ENCODE data around the gene SPOCK2. TPM values are rescaled to one million over a fixed set of nuclear protein-coding genes. Genes with fewer than 3 reads are reported as not detected.

SPOCK2 gene
- total and polyA plus RNA-seq, 10 of the 15 experiments (the other 5 are each of a cell fraction or from before 2014, with no cell fraction given), result 0.02 to 1.5 (median 0.58) TPM

DNA sequence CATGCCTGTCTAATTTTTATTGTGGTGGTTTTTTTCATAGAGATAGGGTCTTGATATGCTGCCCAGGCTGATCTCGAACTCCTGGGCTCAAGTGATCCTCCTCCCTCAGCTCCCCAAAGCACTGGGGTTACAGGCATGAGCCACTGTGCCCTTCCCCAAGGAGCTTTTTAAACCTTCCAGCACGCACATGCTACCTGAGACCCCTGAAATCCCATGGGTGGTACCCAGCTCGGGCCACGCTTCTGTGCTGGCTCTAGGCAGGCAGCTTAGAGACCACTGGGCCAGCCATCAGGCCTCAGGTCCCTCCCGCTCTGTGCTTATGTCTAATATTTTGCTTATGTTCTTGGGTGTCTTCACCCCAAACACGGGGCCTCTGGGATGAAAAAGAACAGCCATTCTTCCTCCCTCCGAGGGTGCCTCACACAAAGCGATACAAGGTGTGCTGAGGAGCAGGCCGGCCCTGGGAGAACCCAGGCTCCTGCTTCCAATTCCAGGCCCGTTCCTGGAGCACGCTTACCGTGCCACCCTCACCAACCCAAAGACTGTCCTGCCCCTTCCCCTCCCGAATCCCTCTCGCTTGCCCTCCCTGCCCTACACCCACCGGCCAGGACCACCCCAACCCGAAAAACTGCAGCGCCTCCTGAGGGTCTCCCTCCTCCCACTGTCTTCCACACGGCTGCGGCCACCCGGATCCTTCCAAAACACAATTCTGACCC lies 10.9 kb downstream of the SPOCK2 start:
- in situ Hi-C loops (cut with MboI) (no loop called here), intact Hi-C loops (cut with micrococcal nuclease; ENCODE audit: unreplicated experiment) (no loop called here)
- H2AFZ ChIP-seq (ENCODE audit: control insufficient read depth, low read depth, low read length), result no peak overlapping the region
- no peak for TF ChIP-seq MYB (IDR thresholded peaks at IDR 0.05; ENCODE audit: borderline replicate concordance, low read depth, low read length)
- TF ChIP-seq SIN3A (IDR thresholded peaks at IDR 0.05; ENCODE audit: low read depth, low read length), result no peak
- TF ChIP-seq GABPA (IDR thresholded peaks at IDR 0.05; ENCODE audit: low read depth), result no peak
- TF ChIP-seq ESRRA (IDR thresholded peaks at IDR 0.05; ENCODE audit: low read length), result no peak
- TF ChIP-seq IKZF2 (IDR thresholded peaks at IDR 0.05), result no peak
- TF ChIP-seq, protein P1, sequence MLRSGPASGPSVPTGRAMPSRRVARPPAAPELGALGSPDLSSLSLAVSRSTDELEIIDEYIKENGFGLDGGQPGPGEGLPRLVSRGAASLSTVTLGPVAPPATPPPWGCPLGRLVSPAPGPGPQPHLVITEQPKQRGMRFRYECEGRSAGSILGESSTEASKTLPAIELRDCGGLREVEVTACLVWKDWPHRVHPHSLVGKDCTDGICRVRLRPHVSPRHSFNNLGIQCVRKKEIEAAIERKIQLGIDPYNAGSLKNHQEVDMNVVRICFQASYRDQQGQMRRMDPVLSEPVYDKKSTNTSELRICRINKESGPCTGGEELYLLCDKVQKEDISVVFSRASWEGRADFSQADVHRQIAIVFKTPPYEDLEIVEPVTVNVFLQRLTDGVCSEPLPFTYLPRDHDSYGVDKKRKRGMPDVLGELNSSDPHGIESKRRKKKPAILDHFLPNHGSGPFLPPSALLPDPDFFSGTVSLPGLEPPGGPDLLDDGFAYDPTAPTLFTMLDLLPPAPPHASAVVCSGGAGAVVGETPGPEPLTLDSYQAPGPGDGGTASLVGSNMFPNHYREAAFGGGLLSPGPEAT (IDR thresholded peaks at IDR 0.05; ENCODE audit: low read depth), result no peak
- H4K20me1 ChIP-seq (ENCODE audit: control insufficient read depth, insufficient read depth), result no peaks in the 10 kb centered on the region
- no peak overlapping the region for H3K9ac ChIP-seq (ENCODE audit: control insufficient read depth, insufficient read depth, low read length)
- no peaks in the 10 kb centered on the region for H3K27me3 ChIP-seq (replicated peaks in 1 of 2; ENCODE audit: control insufficient read depth in 2 of 2, insufficient read depth in 2 of 2, low read length in 1 of 2)
- ChIA-PET RAD21 (ENCODE audit: unreplicated experiment) (interaction anchor here (0.8 to 1.7 kb wide), 2 partner anchors 18 to 29 kb away, joined by 5 to 8 read pairs; no protein-coding TSS in a partner anchor), POLR2A (interaction anchor here (0.6 kb wide), 1 partner anchor 15 kb away, joined by 3 read pairs; no protein-coding TSS in a partner anchor), SMC1A (ENCODE audit: uncharacterized antibody, unreplicated experiment) (interaction anchor here (0.6 kb wide), 1 partner anchor 17 kb away, joined by 3 read pairs; no protein-coding TSS in a partner anchor), CTCF (interaction anchor here (2.5 kb wide), 1 partner anchor 29 kb away, joined by 16 read pairs; no protein-coding TSS in a partner anchor)
- H3K79me2 ChIP-seq (ENCODE audit: control insufficient read depth, insufficient read depth, low read length), result no peaks in the 10 kb centered on the region
- H3K36me3 ChIP-seq (ENCODE audit: control insufficient read depth in 2 of 2, insufficient read depth in 2 of 2, low read length in 1 of 2), result no peaks in the 10 kb centered on the region
- H3K9me3 ChIP-seq (replicated peaks; ENCODE audit: control insufficient read depth, insufficient read depth, low read length), result no peaks in the 10 kb centered on the region
- no peak overlapping the region for H3K4me3 ChIP-seq
- FAIRE-seq (no peak), DNase-seq (ENCODE audit: low read depth, low spot score) (no peak), ATAC-seq (no peak)
- peaks cover 21% of the 10 kb centered on the region for H3K4me1 ChIP-seq (ENCODE audit: control insufficient read depth, insufficient read depth, low read length)
- BruUV-seq (replicated peaks), result no TSS peak
- H3K4me2 ChIP-seq (ENCODE audit: control insufficient read depth, insufficient read depth), result no peak overlapping the region
- WGBS (ENCODE audit: insufficient coverage, insufficient replicate concordance, low lambda C conversion rate, missing lambda C conversion rate), result 76% methylated on average over 19 of the region's 20 CpGs
- H3K27ac ChIP-seq (ENCODE audit: control insufficient read depth, insufficient read depth), result no peak overlapping the region

Measured in GM12878 (cell line).